Neutrophil (primary cell): ENCODE results near the gene ARMC3.

Experiments
- H3K27ac ChIP-seq: fragments of 200-600 bp; sonication (generic); 2 replicates; pipeline ENCODE4 v1.5.1; 2016; ENCODE audit warnings: mild to moderate bottlenecking, moderate library complexity
- H3K27me3 ChIP-seq: fragments of 200-600 bp; sonication (generic); 2 replicates; pipeline ENCODE4 v1.6.0; 2016; ENCODE audit warnings: mild to moderate bottlenecking
- H3K36me3 ChIP-seq: fragments of 200-600 bp; sonication (generic); 2 replicates; pipeline ENCODE4 v1.5.1; 2017
- H3K4me1 ChIP-seq, 2 experiments: fragments of 200-600 bp in 1 of 2; sonication (generic) in 1 of 2; 1 replicate in 1 of 2; 2 replicates in 1 of 2; pipeline versions ENCODE4 v1.5.1 to v1.6.1; 2013 to 2016; ENCODE audit warnings: low read depth in 1 of 2, low read length in 1 of 2, mild to moderate bottlenecking in 1 of 2, moderate library complexity in 1 of 2; ENCODE audit not compliant: control insufficient read depth in 1 of 2, insufficient read depth in 1 of 2
- H3K4me3 ChIP-seq, 2 experiments: fragments of 200-600 bp in 1 of 2; sonication (generic) in 1 of 2; 1 replicate in 1 of 2; 2 replicates in 1 of 2; pipeline ENCODE4 v1.5.1; 2013 to 2016; ENCODE audit warnings: low read depth in 1 of 2, low read length in 1 of 2, mild to moderate bottlenecking in 1 of 2, moderate library complexity in 1 of 2
- H3K9me3 ChIP-seq: fragments of 200-600 bp; sonication (generic); 2 replicates; pipeline ENCODE4 v1.5.1; 2016
- TF ChIP-seq, protein P1 (sequence below): fragments of 200-600 bp; sonication (generic); IDR thresholded peaks from 2 replicates; pipeline ENCODE4 v1.5.1; 2016; ENCODE audit warnings: antibody characterized with exemption

Gene ARMC3

DNA sequence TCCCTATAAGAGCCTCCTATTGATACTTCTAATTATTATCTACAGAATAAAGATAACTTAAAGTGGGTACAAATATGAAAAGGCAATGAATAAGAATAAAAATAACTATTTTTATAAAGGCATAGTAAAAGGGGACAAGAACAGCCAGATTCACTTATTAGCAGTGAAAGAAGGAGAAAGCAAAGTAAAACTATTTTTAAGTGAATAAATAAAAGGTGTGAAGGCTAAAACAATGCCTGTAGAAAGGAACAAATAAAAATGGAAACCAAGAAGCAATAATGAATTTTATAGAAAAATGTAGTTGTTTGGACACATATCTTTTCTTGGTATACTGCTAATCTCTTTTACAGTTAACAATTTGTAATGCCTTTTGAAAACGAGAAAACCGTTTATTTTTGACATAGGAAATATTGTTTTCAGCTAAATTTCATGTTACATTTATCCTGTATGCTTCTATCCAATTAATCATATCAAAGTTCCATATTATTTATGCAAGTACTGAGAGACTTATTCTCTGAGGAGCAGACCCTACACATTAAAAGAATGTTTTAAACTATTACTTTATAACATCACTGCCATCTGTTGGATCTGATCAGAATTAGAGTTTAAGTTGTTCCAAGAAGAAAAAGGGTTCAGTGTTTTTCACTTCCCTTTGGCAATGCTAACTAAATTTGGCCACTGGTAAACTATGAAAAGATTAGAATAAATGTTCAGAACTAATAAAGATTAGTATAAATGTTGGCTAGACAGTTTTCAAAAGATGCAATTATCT lies 59.1 kb downstream of the ARMC3 start:
- Histone ChIP-seq H3K4me3 (no peak overlapping the region), H3K27me3 (peaks cover under 1% of the 10 kb centered on the region), H3K36me3 (no peaks in the 10 kb centered on the region), H3K27ac (no peak overlapping the region), H3K4me1 (no peaks in the 10 kb centered on the region), H3K9me3 (no peaks in the 10 kb centered on the region)
- TF ChIP-seq, protein P1, sequence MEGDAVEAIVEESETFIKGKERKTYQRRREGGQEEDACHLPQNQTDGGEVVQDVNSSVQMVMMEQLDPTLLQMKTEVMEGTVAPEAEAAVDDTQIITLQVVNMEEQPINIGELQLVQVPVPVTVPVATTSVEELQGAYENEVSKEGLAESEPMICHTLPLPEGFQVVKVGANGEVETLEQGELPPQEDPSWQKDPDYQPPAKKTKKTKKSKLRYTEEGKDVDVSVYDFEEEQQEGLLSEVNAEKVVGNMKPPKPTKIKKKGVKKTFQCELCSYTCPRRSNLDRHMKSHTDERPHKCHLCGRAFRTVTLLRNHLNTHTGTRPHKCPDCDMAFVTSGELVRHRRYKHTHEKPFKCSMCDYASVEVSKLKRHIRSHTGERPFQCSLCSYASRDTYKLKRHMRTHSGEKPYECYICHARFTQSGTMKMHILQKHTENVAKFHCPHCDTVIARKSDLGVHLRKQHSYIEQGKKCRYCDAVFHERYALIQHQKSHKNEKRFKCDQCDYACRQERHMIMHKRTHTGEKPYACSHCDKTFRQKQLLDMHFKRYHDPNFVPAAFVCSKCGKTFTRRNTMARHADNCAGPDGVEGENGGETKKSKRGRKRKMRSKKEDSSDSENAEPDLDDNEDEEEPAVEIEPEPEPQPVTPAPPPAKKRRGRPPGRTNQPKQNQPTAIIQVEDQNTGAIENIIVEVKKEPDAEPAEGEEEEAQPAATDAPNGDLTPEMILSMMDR = no peak

DNA sequence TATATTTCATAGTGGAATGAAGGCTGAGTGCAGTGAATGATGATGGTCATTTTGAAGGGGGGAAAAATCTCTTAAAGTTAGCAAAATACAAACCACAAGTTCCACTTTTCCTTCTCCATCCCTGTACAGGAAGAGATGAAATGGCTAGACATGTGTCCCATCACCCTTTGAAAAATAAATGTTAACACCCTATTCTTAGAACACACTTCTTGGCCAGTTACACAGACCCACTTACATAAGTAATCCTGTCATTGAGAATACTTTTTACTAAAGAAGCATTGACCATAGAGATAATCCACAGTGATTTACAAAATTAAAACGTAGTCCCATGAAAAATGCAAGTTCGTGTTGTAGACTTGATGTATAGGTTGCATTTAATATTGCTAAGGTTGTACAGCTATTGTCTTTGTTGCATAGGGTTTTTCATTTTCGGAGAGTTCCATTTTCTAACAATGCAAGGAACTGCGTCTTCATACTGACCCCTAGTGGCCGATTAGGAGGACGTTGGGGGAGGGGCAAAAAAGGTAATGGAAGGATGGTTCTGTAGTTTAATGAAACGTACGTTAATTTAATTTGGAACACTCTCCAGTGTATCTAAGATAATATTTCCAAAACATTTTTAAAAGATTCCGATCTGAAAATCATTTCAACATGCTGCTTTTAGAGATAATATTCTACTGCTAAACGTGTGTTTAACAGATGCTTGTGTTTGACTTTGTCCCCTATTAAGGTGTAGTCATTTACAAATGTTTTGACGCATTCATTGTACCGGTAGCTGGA lies 60.9 kb downstream of the ARMC3 start:
- Histone ChIP-seq H3K4me3 (no peak overlapping the region), H3K36me3 (no peaks in the 10 kb centered on the region), H3K9me3 (no peaks in the 10 kb centered on the region), H3K27ac (no peak overlapping the region), H3K27me3 (peaks cover 11% of the 10 kb centered on the region), H3K4me1 (no peaks in the 10 kb centered on the region)
- TF ChIP-seq, protein P1 = peak; percentile 74

DNA sequence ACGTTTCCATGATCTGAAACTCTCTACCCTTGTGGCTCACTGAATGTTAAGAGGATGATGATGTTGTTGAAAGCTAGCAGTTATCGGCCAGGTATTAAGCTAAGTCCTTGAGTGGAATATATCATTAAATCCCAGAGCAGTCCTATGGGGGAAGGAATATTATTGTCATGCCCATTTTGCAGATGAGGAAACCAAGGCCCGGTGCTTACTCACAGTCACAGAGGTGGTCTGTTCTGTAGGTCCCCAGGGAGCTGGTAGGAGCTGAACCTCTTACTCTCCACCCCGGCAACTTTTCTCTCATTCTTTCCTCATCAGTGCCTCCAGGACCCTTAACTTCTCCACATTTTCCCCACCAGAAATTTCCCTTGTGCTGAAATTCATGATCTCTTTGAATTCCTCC lies 62.6 kb downstream of the ARMC3 start:
- no peaks in the 10 kb centered on the region for H3K4me1 ChIP-seq
- peaks cover 18% of the 10 kb centered on the region for H3K27me3 ChIP-seq
- no peaks in the 10 kb centered on the region for H3K36me3 ChIP-seq
- H3K4me3 ChIP-seq = no peak overlapping the region
- no peaks in the 10 kb centered on the region for H3K9me3 ChIP-seq
- TF ChIP-seq, protein P1 = no peak
- no peak overlapping the region for H3K27ac ChIP-seq

DNA sequence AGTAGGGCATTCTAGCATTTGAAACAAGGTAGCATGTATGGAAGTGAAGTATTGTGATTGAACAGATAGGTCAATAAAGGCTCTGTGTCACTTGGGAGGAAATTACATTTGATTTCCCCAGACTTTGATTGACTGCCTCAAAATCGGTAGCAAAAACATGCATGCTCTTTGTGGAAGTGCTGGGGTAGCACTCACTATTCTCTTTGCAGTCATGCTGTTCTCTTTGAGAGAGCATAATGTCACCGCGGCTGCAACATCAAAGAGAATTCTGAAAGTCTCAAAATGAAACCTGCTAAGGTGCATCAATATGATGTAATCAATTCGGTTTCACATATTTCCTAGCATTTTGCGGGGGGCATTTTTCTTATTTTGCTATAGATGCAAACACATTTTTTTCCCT lies 64.2 kb downstream of the ARMC3 start:
- Histone ChIP-seq H3K4me1 (no peaks in the 10 kb centered on the region), H3K9me3 (no peaks in the 10 kb centered on the region), H3K36me3 (no peaks in the 10 kb centered on the region), H3K27ac (no peak overlapping the region), H3K4me3 (no peak overlapping the region), H3K27me3 (peaks cover 34% of the 10 kb centered on the region)
- TF ChIP-seq, protein P1 = no peak

DNA sequence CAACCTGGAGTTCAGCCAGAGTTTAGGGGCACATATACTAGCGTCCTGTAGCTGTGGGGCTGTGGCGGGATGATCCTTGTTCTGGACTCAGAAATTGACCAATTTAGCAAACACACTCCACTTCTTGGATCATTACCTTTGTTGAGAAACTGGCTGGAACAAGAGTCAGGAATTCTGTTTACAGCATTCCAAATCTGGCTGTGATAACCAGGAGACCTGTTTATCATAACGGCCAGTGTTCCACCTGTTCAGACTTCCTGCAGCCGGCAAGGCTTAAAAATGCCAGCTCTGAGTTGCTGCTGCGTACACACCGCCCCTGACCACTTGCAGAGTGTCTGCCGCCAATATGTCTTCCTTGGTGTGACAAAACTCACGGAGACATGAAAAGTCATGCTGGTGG lies 64.8 kb downstream of the ARMC3 start:
- no peak overlapping the region for H3K27ac ChIP-seq
- no peaks in the 10 kb centered on the region for H3K4me1 ChIP-seq
- TF ChIP-seq, protein P1 = no peak
- H3K36me3 ChIP-seq = no peaks in the 10 kb centered on the region
- H3K4me3 ChIP-seq = no peak overlapping the region
- H3K9me3 ChIP-seq = no peaks in the 10 kb centered on the region
- peaks cover 38% of the 10 kb centered on the region for H3K27me3 ChIP-seq
